HL-60 (cell line): ENCODE measurements around the gene EVX2.

ENCODE experiments used
- DNase-seq, 2 experiments: peaks; one replicate each; pipeline ENCODE4 v3.0.0-alpha.2; 2010 to 2020; ENCODE audit warnings: low read depth in 1 of 2, low spot score in 1 of 2
- H3K27ac ChIP-seq: fragments of 250-450 bp; sonication (Bioruptor Pico); replicated peaks from 2 replicates; pipeline ENCODE4 v1.5.1; 2020; ENCODE audit warnings: mild to moderate bottlenecking, moderate library complexity
- H3K27me3 ChIP-seq: fragments of 250-450 bp; sonication (Bioruptor Pico); 2 replicates; pipeline ENCODE4 v1.5.1; 2021; ENCODE audit warnings: mild to moderate bottlenecking, moderate library complexity; ENCODE audit not compliant: insufficient read depth, poor library complexity, severe bottlenecking
- H3K4me3 ChIP-seq: replicated peaks from 2 replicates; pipeline ENCODE4 v1.5.1; 2011; ENCODE audit warnings: mild to moderate bottlenecking, control low read depth, low read length; ENCODE audit not compliant: insufficient read depth
- GABPA ChIP-seq: IDR thresholded peaks from 2 replicates; pipeline ENCODE4 v1.6.1; 2012; ENCODE audit warnings: low read depth
- POLR2AphosphoS5 ChIP-seq: IDR thresholded peaks from 2 replicates; pipeline ENCODE4 v1.6.1; 2012; ENCODE audit warnings: low read depth
- SPI1 ChIP-seq: IDR thresholded peaks from 2 replicates; pipeline ENCODE4 v1.6.1; 2012; ENCODE audit warnings: low read depth, mild to moderate bottlenecking, borderline replicate concordance
- TF ChIP-seq, protein P1 (sequence below): IDR thresholded peaks from one replicate; pipeline ENCODE4 v1.5.1; 2011; ENCODE audit warnings: low read length, control low read depth, inconsistent platforms; ENCODE audit not compliant: insufficient read depth
- TF ChIP-seq, protein P2 (sequence below): IDR thresholded peaks from 2 replicates; pipeline ENCODE4 v1.6.1; 2012; ENCODE audit warnings: low read depth; ENCODE audit not compliant: insufficient replicate concordance

The EVX2 gene

DNA sequence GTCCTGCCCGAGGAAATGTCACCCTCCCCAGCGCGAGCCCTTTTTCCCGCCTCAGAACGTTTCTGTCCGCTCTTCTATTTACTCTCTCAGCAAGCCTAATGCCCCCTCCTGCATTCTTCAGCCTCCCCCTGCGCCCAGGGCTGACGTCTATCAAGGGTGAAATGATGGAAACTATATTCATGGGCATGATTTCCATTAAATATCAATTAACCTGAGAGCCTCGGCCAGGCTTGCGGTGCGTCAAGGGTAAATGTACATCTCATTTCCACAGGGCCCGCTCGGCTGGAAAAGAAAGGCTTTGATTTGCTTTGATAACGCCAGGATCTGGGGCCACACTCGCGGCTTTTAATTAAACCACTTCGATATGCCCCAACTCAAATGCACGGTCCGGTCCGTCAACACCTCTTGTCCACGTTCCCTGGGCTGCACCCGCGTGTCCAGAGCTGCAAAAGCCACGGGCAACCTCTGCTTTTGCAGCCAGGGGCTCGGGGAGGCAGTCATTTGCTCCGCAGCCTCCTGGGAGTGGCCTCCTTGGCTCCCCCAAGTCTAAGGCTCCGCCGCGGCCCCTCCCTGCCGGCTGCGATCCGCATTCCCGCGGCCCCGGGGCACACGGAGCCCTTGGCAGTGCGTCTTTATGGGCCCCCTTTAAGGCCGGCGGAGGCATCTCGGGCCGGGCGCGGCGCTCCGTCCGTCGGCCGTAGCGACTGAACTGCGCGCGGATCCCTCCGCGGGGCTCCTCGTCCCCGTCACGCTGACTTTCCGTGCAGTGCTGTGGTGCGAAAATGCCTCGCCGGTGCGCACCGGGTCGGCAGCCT, 45.4 kb upstream of the EVX2 start, which contains the start of gene HOXD8:
Gene HOXD8 (plus strand): TSS at position 724 of the 815 bp plus-strand sequence. CDS start 662 bp downstream, outside the sequence.
- DNase-seq, result no peak
- peaks cover 84% of the 10 kb centered on the region for H3K27me3 ChIP-seq
- H3K4me3 ChIP-seq, result 0 out of 2 replicates have a peak within 1 kb of the TSS, but pooled peaks have one; percentile 14
- H3K27ac ChIP-seq, result no peak within 1 kb of the TSS
- TF ChIP-seq GABPA (no peak), POLR2AphosphoS5 (no peak), SPI1 (no peak)
- TF ChIP-seq, protein P1, sequence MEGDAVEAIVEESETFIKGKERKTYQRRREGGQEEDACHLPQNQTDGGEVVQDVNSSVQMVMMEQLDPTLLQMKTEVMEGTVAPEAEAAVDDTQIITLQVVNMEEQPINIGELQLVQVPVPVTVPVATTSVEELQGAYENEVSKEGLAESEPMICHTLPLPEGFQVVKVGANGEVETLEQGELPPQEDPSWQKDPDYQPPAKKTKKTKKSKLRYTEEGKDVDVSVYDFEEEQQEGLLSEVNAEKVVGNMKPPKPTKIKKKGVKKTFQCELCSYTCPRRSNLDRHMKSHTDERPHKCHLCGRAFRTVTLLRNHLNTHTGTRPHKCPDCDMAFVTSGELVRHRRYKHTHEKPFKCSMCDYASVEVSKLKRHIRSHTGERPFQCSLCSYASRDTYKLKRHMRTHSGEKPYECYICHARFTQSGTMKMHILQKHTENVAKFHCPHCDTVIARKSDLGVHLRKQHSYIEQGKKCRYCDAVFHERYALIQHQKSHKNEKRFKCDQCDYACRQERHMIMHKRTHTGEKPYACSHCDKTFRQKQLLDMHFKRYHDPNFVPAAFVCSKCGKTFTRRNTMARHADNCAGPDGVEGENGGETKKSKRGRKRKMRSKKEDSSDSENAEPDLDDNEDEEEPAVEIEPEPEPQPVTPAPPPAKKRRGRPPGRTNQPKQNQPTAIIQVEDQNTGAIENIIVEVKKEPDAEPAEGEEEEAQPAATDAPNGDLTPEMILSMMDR, result no peak
- TF ChIP-seq, protein P2, sequence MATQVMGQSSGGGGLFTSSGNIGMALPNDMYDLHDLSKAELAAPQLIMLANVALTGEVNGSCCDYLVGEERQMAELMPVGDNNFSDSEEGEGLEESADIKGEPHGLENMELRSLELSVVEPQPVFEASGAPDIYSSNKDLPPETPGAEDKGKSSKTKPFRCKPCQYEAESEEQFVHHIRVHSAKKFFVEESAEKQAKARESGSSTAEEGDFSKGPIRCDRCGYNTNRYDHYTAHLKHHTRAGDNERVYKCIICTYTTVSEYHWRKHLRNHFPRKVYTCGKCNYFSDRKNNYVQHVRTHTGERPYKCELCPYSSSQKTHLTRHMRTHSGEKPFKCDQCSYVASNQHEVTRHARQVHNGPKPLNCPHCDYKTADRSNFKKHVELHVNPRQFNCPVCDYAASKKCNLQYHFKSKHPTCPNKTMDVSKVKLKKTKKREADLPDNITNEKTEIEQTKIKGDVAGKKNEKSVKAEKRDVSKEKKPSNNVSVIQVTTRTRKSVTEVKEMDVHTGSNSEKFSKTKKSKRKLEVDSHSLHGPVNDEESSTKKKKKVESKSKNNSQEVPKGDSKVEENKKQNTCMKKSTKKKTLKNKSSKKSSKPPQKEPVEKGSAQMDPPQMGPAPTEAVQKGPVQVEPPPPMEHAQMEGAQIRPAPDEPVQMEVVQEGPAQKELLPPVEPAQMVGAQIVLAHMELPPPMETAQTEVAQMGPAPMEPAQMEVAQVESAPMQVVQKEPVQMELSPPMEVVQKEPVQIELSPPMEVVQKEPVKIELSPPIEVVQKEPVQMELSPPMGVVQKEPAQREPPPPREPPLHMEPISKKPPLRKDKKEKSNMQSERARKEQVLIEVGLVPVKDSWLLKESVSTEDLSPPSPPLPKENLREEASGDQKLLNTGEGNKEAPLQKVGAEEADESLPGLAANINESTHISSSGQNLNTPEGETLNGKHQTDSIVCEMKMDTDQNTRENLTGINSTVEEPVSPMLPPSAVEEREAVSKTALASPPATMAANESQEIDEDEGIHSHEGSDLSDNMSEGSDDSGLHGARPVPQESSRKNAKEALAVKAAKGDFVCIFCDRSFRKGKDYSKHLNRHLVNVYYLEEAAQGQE, result no peak

DNA sequence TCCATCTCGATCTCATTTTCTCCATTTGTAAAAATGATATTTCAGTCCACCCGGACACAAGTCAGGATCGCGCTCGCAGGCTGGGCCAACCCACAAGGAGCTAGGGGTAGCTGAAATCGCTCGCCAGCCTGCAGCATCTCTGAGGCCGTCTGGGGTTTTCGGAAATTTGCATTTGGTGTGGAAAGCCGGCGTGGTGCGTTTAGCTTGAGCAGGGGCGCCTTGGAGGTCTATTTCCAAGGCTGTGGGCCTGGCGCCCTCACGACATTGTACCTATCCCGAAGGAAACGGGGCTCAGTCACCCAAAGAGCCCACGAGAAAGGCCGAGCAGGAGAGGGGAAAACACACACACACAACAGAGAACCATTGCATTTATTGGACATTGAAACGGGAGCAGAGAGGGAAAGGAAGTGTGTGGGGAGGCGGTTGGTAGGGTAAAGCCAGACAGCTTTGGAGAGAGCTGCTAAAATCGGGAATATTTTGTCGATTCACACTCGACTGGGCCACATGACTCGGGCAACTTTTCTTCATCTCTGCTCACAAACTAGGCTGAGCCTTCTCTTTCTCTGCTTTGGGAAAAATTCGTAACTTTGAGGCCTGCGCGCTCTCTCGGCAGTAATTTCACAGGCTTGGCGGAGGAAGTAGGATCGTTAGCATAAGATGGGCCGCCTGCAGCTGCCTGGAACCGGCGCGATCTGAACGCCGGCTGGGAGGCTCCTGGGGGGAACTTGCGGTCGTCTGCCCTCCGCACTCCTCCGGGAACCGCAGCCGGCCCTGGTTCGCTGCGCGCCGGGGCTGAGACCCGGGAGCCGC, 44.6 kb upstream of the EVX2 start:
- TF ChIP-seq SPI1, result no peak
- TF ChIP-seq, protein P1, result no peak
- no peak for TF ChIP-seq POLR2AphosphoS5
- TF ChIP-seq, protein P2, result no peak
- no peak for TF ChIP-seq GABPA
- Histone ChIP-seq H3K27me3 (peaks cover 88% of the 10 kb centered on the region), H3K27ac (no peak overlapping the region), H3K4me3 (no peak overlapping the region)
- DNase-seq, result peak in 1 of 2 experiments; percentile 30

DNA sequence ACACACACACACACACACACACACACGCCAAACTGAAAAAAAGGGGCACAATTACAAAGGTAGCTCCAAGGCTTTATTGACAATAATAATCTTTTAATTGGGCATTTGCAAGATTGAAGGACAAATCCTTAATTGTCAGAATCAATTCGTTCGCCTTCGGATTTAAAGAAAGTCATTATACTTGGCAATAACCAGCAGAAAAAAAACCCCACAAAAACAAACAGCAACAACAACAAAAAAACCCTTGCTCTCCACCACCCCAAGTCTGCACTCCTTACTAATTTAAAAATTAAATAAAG, 44.0 kb upstream of the EVX2 start:
- Histone ChIP-seq H3K4me3 (no peak overlapping the region), H3K27me3 (peaks cover 87% of the 10 kb centered on the region), H3K27ac (no peak overlapping the region)
- TF ChIP-seq POLR2AphosphoS5 (no peak), GABPA (no peak), SPI1 (no peak)
- TF ChIP-seq, protein P1, result no peak
- TF ChIP-seq, protein P2, result no peak
- no peak for DNase-seq
